HEK293 (cell line): ENCODE measurements around the gene ZC2HC1C.

Experiments
- CTCF ChIA-PET: fragments of 350-600 bp; formaldehyde crosslinking; extraction: SDS; loops from one replicate; lab custom pipeline; 2021; ENCODE audit warnings: antibody characterized with exemption; lab: Yijun Ruan, JAX
- POLR2A ChIA-PET: fragments of 300-600 bp; formaldehyde crosslinking; extraction: SDS; loops from one replicate; lab custom pipeline; 2020; ENCODE audit warnings: antibody characterized with exemption, inconsistent platforms; lab: Yijun Ruan, JAX
- H3K27ac ChIP-seq: fragments of 200-500 bp; sonication (Bioruptor generic); 2 replicates; pipeline ENCODE4 v1.5.1; 2014; ENCODE audit warnings: low read depth, low read length, control low read depth, inconsistent platforms; ENCODE audit errors: extremely low read depth
- H3K36me3 ChIP-seq, 2 experiments: fragments of 200-500 bp in 1 of 2; sonication (Bioruptor generic) in 1 of 2; 1 replicate in 1 of 2; 2 replicates in 1 of 2; pipeline ENCODE4 v1.5.1; 2014 to 2017; ENCODE audit warnings: inconsistent platforms in 2 of 2, low read length in 2 of 2; ENCODE audit not compliant: control insufficient read depth in 2 of 2, insufficient read depth in 1 of 2
- H3K4me1 ChIP-seq: fragments of 200-500 bp; sonication (Bioruptor generic); 2 replicates; pipeline ENCODE4 v1.5.1; 2014; ENCODE audit warnings: mild to moderate bottlenecking, low read length, inconsistent platforms; ENCODE audit not compliant: control insufficient read depth, insufficient read depth
- H3K4me3 ChIP-seq: 2 replicates; pipeline ENCODE4 v1.5.1; 2011; ENCODE audit warnings: low read depth, mild to moderate bottlenecking, control low read depth, low read length, moderate library complexity
- H3K9me3 ChIP-seq: fragments of 200-500 bp; sonication (Bioruptor generic); 2 replicates; pipeline ENCODE4 v1.5.1; 2014; ENCODE audit warnings: low read depth, low read length, inconsistent platforms; ENCODE audit not compliant: control insufficient read depth, insufficient read depth
- INSM2 ChIP-seq: fragments of 450-650 bp; formaldehyde crosslinking; IDR thresholded peaks from 2 replicates; pipeline ENCODE4 v1.5.1; 2016; ENCODE audit warnings: missing biosample characterization, missing genetic modification characterization
- MEIS1 ChIP-seq: sonication (generic); formaldehyde crosslinking; IDR thresholded peaks from 2 replicates; pipeline ENCODE4 v1.8.1; 2022; ENCODE audit warnings: missing genetic modification reagents, mild to moderate bottlenecking, borderline replicate concordance
- PATZ1 ChIP-seq: fragments of 450-650 bp; formaldehyde crosslinking; IDR thresholded peaks from 2 replicates; pipeline ENCODE4 v1.5.1; 2016; ENCODE audit warnings: missing biosample characterization, missing genetic modification characterization
- SALL2 ChIP-seq: fragments of 450-650 bp; formaldehyde crosslinking; IDR thresholded peaks from 2 replicates; pipeline ENCODE4 v1.5.0; 2017; ENCODE audit warnings: missing biosample characterization, mild to moderate bottlenecking, missing genetic modification characterization, borderline replicate concordance
- YY1 ChIP-seq: fragments of 450-650 bp; formaldehyde crosslinking; IDR thresholded peaks from 2 replicates; pipeline ENCODE4 v1.5.1; 2018; ENCODE audit warnings: missing biosample characterization, missing genetic modification characterization
- ZBTB21 ChIP-seq: fragments of 450-650 bp; formaldehyde crosslinking; IDR thresholded peaks from 2 replicates; pipeline ENCODE4 v1.5.1; 2017; ENCODE audit warnings: missing biosample characterization, missing genetic modification characterization
- ZBTB7A ChIP-seq: fragments of 450-650 bp; formaldehyde crosslinking; IDR thresholded peaks from 2 replicates; pipeline ENCODE4 v1.5.1; 2016; ENCODE audit warnings: low read depth, missing biosample characterization, missing genetic modification characterization
- ZEB2 ChIP-seq: fragments of 450-650 bp; formaldehyde crosslinking; IDR thresholded peaks from 2 replicates; pipeline ENCODE4 v1.5.1; 2016; ENCODE audit warnings: missing biosample characterization, missing genetic modification characterization
- ZNF155 ChIP-seq: fragments of 450-650 bp; formaldehyde crosslinking; IDR thresholded peaks from 2 replicates; pipeline ENCODE4 v1.5.1; 2016; ENCODE audit warnings: missing biosample characterization, missing genetic modification characterization
- ZNF292 ChIP-seq: fragments of 450-650 bp; formaldehyde crosslinking; IDR thresholded peaks from 2 replicates; pipeline ENCODE4 v1.5.1; 2016; ENCODE audit warnings: low read depth, missing biosample characterization, missing genetic modification characterization, borderline replicate concordance
- ZNF335 ChIP-seq: fragments of 450-650 bp; formaldehyde crosslinking; conservative IDR thresholded peaks from 2 replicates; pipeline ENCODE4 v1.5.1; 2016; ENCODE audit warnings: missing biosample characterization, missing genetic modification characterization
- ZNF362 ChIP-seq: fragments of 450-650 bp; formaldehyde crosslinking; IDR thresholded peaks from 2 replicates; pipeline ENCODE4 v1.5.1; 2016; ENCODE audit warnings: missing biosample characterization, missing genetic modification characterization
- ZNF391 ChIP-seq: fragments of 450-650 bp; formaldehyde crosslinking; IDR thresholded peaks from 2 replicates; pipeline ENCODE4 v1.5.1; 2016; ENCODE audit warnings: low read depth, missing biosample characterization, missing genetic modification characterization, borderline replicate concordance
- ZNF530 ChIP-seq: fragments of 450-650 bp; formaldehyde crosslinking; IDR thresholded peaks from 2 replicates; pipeline ENCODE4 v1.5.1; 2016; ENCODE audit warnings: low read depth, missing biosample characterization, missing genetic modification characterization
- ZNF544 ChIP-seq: fragments of 450-650 bp; formaldehyde crosslinking; IDR thresholded peaks from 2 replicates; pipeline ENCODE4 v1.5.0; 2017; ENCODE audit warnings: missing biosample characterization, missing genetic modification characterization
- ZNF600 ChIP-seq: fragments of 450-650 bp; formaldehyde crosslinking; IDR thresholded peaks from 2 replicates; pipeline ENCODE4 v1.5.1; 2016; ENCODE audit warnings: missing biosample characterization, missing genetic modification characterization
- ZNF670 ChIP-seq: fragments of 450-650 bp; formaldehyde crosslinking; IDR thresholded peaks from 2 replicates; pipeline ENCODE4 v1.5.1; 2016; ENCODE audit warnings: missing biosample characterization, missing genetic modification characterization, low read depth
- ZNF704 ChIP-seq: fragments of 450-650 bp; formaldehyde crosslinking; IDR thresholded peaks from 2 replicates; pipeline ENCODE4 v1.5.1; 2016; ENCODE audit warnings: missing biosample characterization, missing genetic modification characterization
- ZSCAN23 ChIP-seq: fragments of 450-650 bp; formaldehyde crosslinking; IDR thresholded peaks from 2 replicates; pipeline ENCODE4 v1.5.1; 2016; ENCODE audit warnings: missing biosample characterization, missing genetic modification characterization
- TF ChIP-seq, protein P1 (sequence below): fragments of 450-650 bp; formaldehyde crosslinking; IDR thresholded peaks from 2 replicates; pipeline ENCODE4 v1.5.1; 2016; ENCODE audit warnings: missing biosample characterization, missing genetic modification characterization
- TF ChIP-seq, protein P2 (sequence below): fragments of 450-650 bp; formaldehyde crosslinking; IDR thresholded peaks from 2 replicates; pipeline ENCODE4 v1.5.1; 2016; ENCODE audit warnings: missing biosample characterization, missing genetic modification characterization
- TF ChIP-seq, protein P3 (sequence below): fragments of 450-650 bp; formaldehyde crosslinking; IDR thresholded peaks from 2 replicates; pipeline ENCODE4 v1.5.1; 2017; ENCODE audit warnings: missing biosample characterization, missing genetic modification characterization

ZC2HC1C gene

GRCh38 chr14:75022655-75023054 lies 46.8 kb upstream of the ZC2HC1C start:
- TF ChIP-seq ZBTB7A (tag by site-specific recombination) (no peak), ZNF391 (tag by site-specific recombination) (no peak), ZEB2 (tag by site-specific recombination) (no peak), ZNF362 (tag by site-specific recombination) (no peak), PATZ1 (tag by site-specific recombination) (no peak), SALL2 (tag by site-specific recombination) (no peak), ZNF155 (tag by site-specific recombination) (no peak), INSM2 (tag by site-specific recombination) (no peak), ZNF670 (no peak), ZNF292 (tag by site-specific recombination) (no peak)
- TF ChIP-seq, protein P1, sequence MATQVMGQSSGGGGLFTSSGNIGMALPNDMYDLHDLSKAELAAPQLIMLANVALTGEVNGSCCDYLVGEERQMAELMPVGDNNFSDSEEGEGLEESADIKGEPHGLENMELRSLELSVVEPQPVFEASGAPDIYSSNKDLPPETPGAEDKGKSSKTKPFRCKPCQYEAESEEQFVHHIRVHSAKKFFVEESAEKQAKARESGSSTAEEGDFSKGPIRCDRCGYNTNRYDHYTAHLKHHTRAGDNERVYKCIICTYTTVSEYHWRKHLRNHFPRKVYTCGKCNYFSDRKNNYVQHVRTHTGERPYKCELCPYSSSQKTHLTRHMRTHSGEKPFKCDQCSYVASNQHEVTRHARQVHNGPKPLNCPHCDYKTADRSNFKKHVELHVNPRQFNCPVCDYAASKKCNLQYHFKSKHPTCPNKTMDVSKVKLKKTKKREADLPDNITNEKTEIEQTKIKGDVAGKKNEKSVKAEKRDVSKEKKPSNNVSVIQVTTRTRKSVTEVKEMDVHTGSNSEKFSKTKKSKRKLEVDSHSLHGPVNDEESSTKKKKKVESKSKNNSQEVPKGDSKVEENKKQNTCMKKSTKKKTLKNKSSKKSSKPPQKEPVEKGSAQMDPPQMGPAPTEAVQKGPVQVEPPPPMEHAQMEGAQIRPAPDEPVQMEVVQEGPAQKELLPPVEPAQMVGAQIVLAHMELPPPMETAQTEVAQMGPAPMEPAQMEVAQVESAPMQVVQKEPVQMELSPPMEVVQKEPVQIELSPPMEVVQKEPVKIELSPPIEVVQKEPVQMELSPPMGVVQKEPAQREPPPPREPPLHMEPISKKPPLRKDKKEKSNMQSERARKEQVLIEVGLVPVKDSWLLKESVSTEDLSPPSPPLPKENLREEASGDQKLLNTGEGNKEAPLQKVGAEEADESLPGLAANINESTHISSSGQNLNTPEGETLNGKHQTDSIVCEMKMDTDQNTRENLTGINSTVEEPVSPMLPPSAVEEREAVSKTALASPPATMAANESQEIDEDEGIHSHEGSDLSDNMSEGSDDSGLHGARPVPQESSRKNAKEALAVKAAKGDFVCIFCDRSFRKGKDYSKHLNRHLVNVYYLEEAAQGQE: no peak
- H3K27ac ChIP-seq: no peak overlapping the region
- peaks cover 37 to 44% of the 10 kb centered on the region in 2 experiments for H3K36me3 ChIP-seq
- CTCF ChIA-PET: interaction anchor here (0.7 to 1.1 kb wide), 5 partner anchors 15 to 159 kb away, joined by 3 read pairs; partner anchors contain the start of gene ACYP1
- POLR2A ChIA-PET: no interaction called here
- no peak overlapping the region for H3K4me3 ChIP-seq
- no peaks in the 10 kb centered on the region for H3K4me1 ChIP-seq
- H3K9me3 ChIP-seq: no peaks in the 10 kb centered on the region

DNA sequence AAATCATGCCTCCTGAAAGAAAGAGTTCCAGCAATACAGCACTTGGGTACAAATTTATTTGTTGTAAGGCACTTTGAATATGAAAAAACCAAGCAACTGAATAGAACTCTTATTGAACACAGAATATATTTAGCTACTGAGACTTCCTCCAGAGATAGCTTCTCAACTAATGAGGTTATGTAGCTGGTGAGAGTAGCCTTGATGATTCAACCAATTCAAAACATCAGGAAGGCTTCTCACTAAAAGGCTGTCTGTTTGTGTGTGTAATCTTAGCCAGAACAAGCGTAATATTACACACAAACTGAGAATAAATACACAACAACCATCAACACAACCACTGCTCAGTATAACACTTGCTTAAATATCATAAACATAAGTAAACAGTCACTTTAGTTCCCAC lies 46.3 kb upstream of the ZC2HC1C start:
- no peaks in the 10 kb centered on the region for H3K9me3 ChIP-seq
- CTCF ChIA-PET: interaction anchor here (0.7 to 1.2 kb wide), 5 partner anchors 14 to 159 kb away, joined by 3 read pairs; partner anchors contain the start of gene ACYP1
- POLR2A ChIA-PET: no interaction called here
- H3K36me3 ChIP-seq: peaks cover 36 to 40% of the 10 kb centered on the region in 2 experiments
- H3K4me1 ChIP-seq: no peaks in the 10 kb centered on the region
- no peak overlapping the region for H3K4me3 ChIP-seq
- no peak overlapping the region for H3K27ac ChIP-seq
- TF ChIP-seq ZNF600 (tag by site-specific recombination) (no peak), YY1 (no peak), ZNF704 (tag by site-specific recombination) (no peak), ZNF530 (tag by site-specific recombination) (no peak), ZNF544 (no peak), ZNF335 (tag by site-specific recombination) (no peak), ZBTB21 (tag by site-specific recombination) (no peak), ZBTB7A (tag by site-specific recombination) (no peak), MEIS1 (CRISPR knock-in tag) (no peak), ZSCAN23 (tag by site-specific recombination) (no peak)
- TF ChIP-seq, protein P2, sequence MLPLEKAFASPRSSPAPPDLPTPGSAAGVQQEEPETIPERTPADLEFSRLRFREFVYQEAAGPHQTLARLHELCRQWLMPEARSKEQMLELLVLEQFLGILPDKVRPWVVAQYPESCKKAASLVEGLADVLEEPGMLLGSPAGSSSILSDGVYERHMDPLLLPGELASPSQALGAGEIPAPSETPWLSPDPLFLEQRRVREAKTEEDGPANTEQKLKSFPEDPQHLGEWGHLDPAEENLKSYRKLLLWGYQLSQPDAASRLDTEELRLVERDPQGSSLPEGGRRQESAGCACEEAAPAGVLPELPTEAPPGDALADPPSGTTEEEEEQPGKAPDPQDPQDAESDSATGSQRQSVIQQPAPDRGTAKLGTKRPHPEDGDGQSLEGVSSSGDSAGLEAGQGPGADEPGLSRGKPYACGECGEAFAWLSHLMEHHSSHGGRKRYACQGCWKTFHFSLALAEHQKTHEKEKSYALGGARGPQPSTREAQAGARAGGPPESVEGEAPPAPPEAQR (tag by site-specific recombination): no peak
- TF ChIP-seq, protein P3, sequence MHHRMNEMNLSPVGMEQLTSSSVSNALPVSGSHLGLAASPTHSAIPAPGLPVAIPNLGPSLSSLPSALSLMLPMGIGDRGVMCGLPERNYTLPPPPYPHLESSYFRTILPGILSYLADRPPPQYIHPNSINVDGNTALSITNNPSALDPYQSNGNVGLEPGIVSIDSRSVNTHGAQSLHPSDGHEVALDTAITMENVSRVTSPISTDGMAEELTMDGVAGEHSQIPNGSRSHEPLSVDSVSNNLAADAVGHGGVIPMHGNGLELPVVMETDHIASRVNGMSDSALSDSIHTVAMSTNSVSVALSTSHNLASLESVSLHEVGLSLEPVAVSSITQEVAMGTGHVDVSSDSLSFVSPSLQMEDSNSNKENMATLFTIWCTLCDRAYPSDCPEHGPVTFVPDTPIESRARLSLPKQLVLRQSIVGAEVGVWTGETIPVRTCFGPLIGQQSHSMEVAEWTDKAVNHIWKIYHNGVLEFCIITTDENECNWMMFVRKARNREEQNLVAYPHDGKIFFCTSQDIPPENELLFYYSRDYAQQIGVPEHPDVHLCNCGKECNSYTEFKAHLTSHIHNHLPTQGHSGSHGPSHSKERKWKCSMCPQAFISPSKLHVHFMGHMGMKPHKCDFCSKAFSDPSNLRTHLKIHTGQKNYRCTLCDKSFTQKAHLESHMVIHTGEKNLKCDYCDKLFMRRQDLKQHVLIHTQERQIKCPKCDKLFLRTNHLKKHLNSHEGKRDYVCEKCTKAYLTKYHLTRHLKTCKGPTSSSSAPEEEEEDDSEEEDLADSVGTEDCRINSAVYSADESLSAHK (tag by site-specific recombination): no peak
